Fibroblast of skin of back (primary cell): ENCODE results near the gene ATP5F1D. TPM values are rescaled to one million over a fixed set of nuclear protein-coding genes. Genes with fewer than 3 reads are reported as not detected.
A peak's percentile ranks its signal among the peaks of the same experiment; 100 is the strongest.
"Not testable (repeated sequence)": the region's sequence is repeated elsewhere in the genome, so short reads cannot be mapped to it uniquely, and the experiment has no call there.

Experiments
- DNase-seq: peaks from one replicate; pipeline ENCODE4 v3.0.0-alpha.2; 2013
- polyA plus RNA-seq, 2 experiments: library from polyadenylated mRNA; unstranded; fragments of 120-200 nt; gene quantifications; one replicate each; pipeline ENCODE4 v1.2.1, GENCODE V29; 2013; ENCODE audit not compliant: insufficient read length in 2 of 2

The ATP5F1D gene
- polyA plus RNA-seq (2013, experiment 1 of 2; ENCODE audit: insufficient read length), result 117 TPM
- 78.8 TPM for polyA plus RNA-seq (2013, experiment 2 of 2; ENCODE audit: insufficient read length)

GRCh38 chr19:1241417-1242095 lies at the start of gene ATP5F1D:
ATP5F1D (plus strand) TSS chr19:1241751; CDS start chr19:1241851, 100 bp downstream.
- DNase-seq, result peak; percentile 95

- no peak for DNase-seq
Observed at GRCh38 chr19:1199531-1199930, 42.0 kb upstream of the ATP5F1D start.

GRCh38 chr19:1200614-1201013 lies 40.9 kb upstream of the ATP5F1D start:
- not testable (repeated sequence) for DNase-seq

- peak; percentile 98 for DNase-seq
Observed at GRCh38 chr19:1205114-1206099, 36.1 kb upstream of the ATP5F1D start, which contains the start of gene STK11. STK11 (plus strand) TSS chr19:1205778; CDS start chr19:1206914, 1,136 bp downstream.

- DNase-seq, result no peak
Observed at GRCh38 chr19:1206150-1206863, 35.2 kb upstream of the ATP5F1D start.

GRCh38 chr19:1206864-1207450 lies 34.6 kb upstream of the ATP5F1D start:
- no peak for DNase-seq

- not testable (repeated sequence) for DNase-seq
Observed at GRCh38 chr19:1208830-1209229, 32.7 kb upstream of the ATP5F1D start.

GRCh38 chr19:1210227-1210538 lies 31.4 kb upstream of the ATP5F1D start:
- no peak for DNase-seq

GRCh38 chr19:1211494-1212234 lies 29.9 kb upstream of the ATP5F1D start:
- DNase-seq, result no peak

GRCh38 chr19:1213391-1214286 lies 27.9 kb upstream of the ATP5F1D start:
- DNase-seq, result peak; percentile 51

GRCh38 chr19:1214299-1214861 lies 27.2 kb upstream of the ATP5F1D start:
- DNase-seq, result no peak

- DNase-seq, result no peak
Observed at GRCh38 chr19:1214862-1215731, 26.5 kb upstream of the ATP5F1D start.

GRCh38 chr19:1216756-1217155 lies 24.8 kb upstream of the ATP5F1D start:
- DNase-seq, result no peak

GRCh38 chr19:1217366-1217765 lies 24.2 kb upstream of the ATP5F1D start:
- no peak for DNase-seq

GRCh38 chr19:1218751-1219567 lies 22.6 kb upstream of the ATP5F1D start:
- DNase-seq, result no peak

GRCh38 chr19:1219786-1220476 lies 21.6 kb upstream of the ATP5F1D start:
- DNase-seq, result no peak

GRCh38 chr19:1220477-1220930 lies 21.0 kb upstream of the ATP5F1D start:
- no peak for DNase-seq
